WTC11 (cell line): ENCODE measurements around the gene CR2. TPM values are rescaled to one million over a fixed set of nuclear protein-coding genes. Genes with fewer than 3 reads are reported as not detected.

ENCODE experiments used
- ATAC-seq: fragments of 200-7000 bp; cut with Tn5 transposase; 2 replicates; pipeline ENCODE4 v1.10.0; 2021; ENCODE audit warnings: mild to moderate bottlenecking, moderate library complexity
- CTCF ChIA-PET: fragments of 300-600 bp; sonication (Branson Sonifier 250); formaldehyde crosslinking; loops from one replicate; lab custom pipeline; 2021; ENCODE audit warnings: antibody characterized with exemption; lab: Charles Lee
- POLR2A ChIA-PET: fragments of 350-600 bp; sonication (Branson Sonifier 250); formaldehyde crosslinking; loops from one replicate; lab custom pipeline; 2021; ENCODE audit warnings: antibody characterized with exemption; lab: Charles Lee
- DNase-seq: peaks from one replicate; pipeline ENCODE4 v3.0.0; 2021; ENCODE audit warnings: low spot score
- H3K27ac Mint-ChIP-seq: 2 replicates; pipeline ENCODE4 v1.8.0; 2021; ENCODE audit warnings: mixed read lengths
- H3K27me3 Mint-ChIP-seq: 2 replicates; pipeline ENCODE4 v1.8.0; 2021; ENCODE audit warnings: low read depth, mild to moderate bottlenecking, moderate library complexity, mixed read lengths
- H3K36me3 Mint-ChIP-seq: 2 replicates; pipeline ENCODE4 v1.8.0; 2021; ENCODE audit warnings: mixed read lengths
- H3K4me1 Mint-ChIP-seq: 2 replicates; pipeline ENCODE4 v1.8.0; 2022; ENCODE audit warnings: mixed read lengths
- H3K4me3 Mint-ChIP-seq: 2 replicates; pipeline ENCODE4 v1.8.0; 2021; ENCODE audit warnings: mild to moderate bottlenecking, moderate library complexity, mixed read lengths
- H3K9me3 Mint-ChIP-seq: 2 replicates; pipeline ENCODE4 v1.8.0; 2021; ENCODE audit warnings: mixed read lengths
- AFF4 ChIP-seq: sonication (generic); formaldehyde crosslinking; IDR thresholded peaks from 2 replicates; pipeline ENCODE4 v1.8.1; 2023; ENCODE audit warnings: mild to moderate bottlenecking, missing genetic modification reagents, borderline replicate concordance
- CREB1 ChIP-seq: sonication (generic); formaldehyde crosslinking; IDR thresholded peaks from 2 replicates; pipeline ENCODE4 v1.8.0; 2023; ENCODE audit warnings: mild to moderate bottlenecking, missing genetic modification reagents
- EMX1 ChIP-seq: fragments of 250-450 bp; sonication (Bioruptor Pico); IDR thresholded peaks from 2 replicates; pipeline ENCODE4 v1.8.0; 2021; ENCODE audit warnings: mild to moderate bottlenecking
- ETV6 ChIP-seq: sonication (generic); formaldehyde crosslinking; IDR thresholded peaks from 2 replicates; pipeline ENCODE4 v1.8.1; 2022; ENCODE audit warnings: mild to moderate bottlenecking, missing genetic modification reagents
- GRHL2 ChIP-seq: fragments of 250-450 bp; sonication (Bioruptor Pico); IDR thresholded peaks from 2 replicates; pipeline ENCODE4 v1.8.0; 2022; ENCODE audit warnings: mild to moderate bottlenecking, moderate library complexity; ENCODE audit not compliant: insufficient replicate concordance, severe bottlenecking
- KAT7 ChIP-seq: sonication (generic); formaldehyde crosslinking; IDR thresholded peaks from 2 replicates; pipeline ENCODE4 v1.8.1; 2023; ENCODE audit warnings: missing genetic modification reagents, mild to moderate bottlenecking, borderline replicate concordance
- MXD4 ChIP-seq: fragments of 250-450 bp; sonication (Bioruptor Pico); IDR thresholded peaks from 2 replicates; pipeline ENCODE4 v1.8.0; 2021; ENCODE audit warnings: mild to moderate bottlenecking, moderate library complexity, borderline replicate concordance
- OVOL2 ChIP-seq: fragments of 250-450 bp; sonication (Bioruptor Pico); IDR thresholded peaks from 2 replicates; pipeline ENCODE4 v1.9.0; 2021; ENCODE audit warnings: mild to moderate bottlenecking, borderline replicate concordance
- USF1 ChIP-seq: sonication (generic); formaldehyde crosslinking; IDR thresholded peaks from 2 replicates; pipeline ENCODE4 v1.8.0; 2022; ENCODE audit warnings: mild to moderate bottlenecking, missing genetic modification reagents
- ZBTB21 ChIP-seq: sonication (generic); formaldehyde crosslinking; IDR thresholded peaks from 2 replicates; pipeline ENCODE4 v1.8.1; 2023; ENCODE audit warnings: mild to moderate bottlenecking, missing genetic modification reagents, borderline replicate concordance
- ZNF121 ChIP-seq: sonication (generic); formaldehyde crosslinking; IDR thresholded peaks from 2 replicates; pipeline ENCODE4 v1.8.0; 2023; ENCODE audit warnings: missing genetic modification reagents
- ZNF138 ChIP-seq: sonication (generic); formaldehyde crosslinking; conservative IDR thresholded peaks from 2 replicates; pipeline ENCODE4 v1.8.1; 2022; ENCODE audit warnings: mild to moderate bottlenecking, moderate library complexity, missing genetic modification reagents
- ZNF416 ChIP-seq: fragments of 250-450 bp; sonication (Bioruptor Pico); IDR thresholded peaks from 2 replicates; pipeline ENCODE4 v1.9.0; 2021; ENCODE audit warnings: mild to moderate bottlenecking, inconsistent platforms
- ZNF423 ChIP-seq: fragments of 250-450 bp; sonication (Bioruptor Pico); IDR thresholded peaks from 2 replicates; pipeline ENCODE4 v2.1.2; 2022; ENCODE audit warnings: mild to moderate bottlenecking, moderate library complexity
- ZNF512 ChIP-seq: sonication (generic); formaldehyde crosslinking; IDR thresholded peaks from 2 replicates; pipeline ENCODE4 v1.8.1; 2022; ENCODE audit warnings: missing genetic modification reagents, borderline replicate concordance
- ZNF532 ChIP-seq: fragments of 250-450 bp; sonication (Bioruptor Pico); IDR thresholded peaks from 2 replicates; pipeline ENCODE4 v1.9.0; 2021; ENCODE audit warnings: mild to moderate bottlenecking, borderline replicate concordance
- ZNF671 ChIP-seq: fragments of 250-450 bp; sonication (Bioruptor Pico); IDR thresholded peaks from 2 replicates; pipeline ENCODE4 v1.8.0; 2021; ENCODE audit warnings: mild to moderate bottlenecking
- total RNA-seq: library from RNA; stranded (reverse); gene quantifications from 3 replicates; pipeline ENCODE4 v1.2.3, GENCODE V29; 2021

The CR2 gene
- total RNA-seq, 1 experiment from 2014 or later: 3.8 TPM

- peak; percentile 29 for DNase-seq
- H3K27ac Mint-ChIP-seq: peak overlapping the region; percentile 34; the same call in 1 of the 2 replicates
- POLR2A ChIA-PET: interaction anchor here (1.2 to 2.0 kb wide), 2 partner anchors 30 to 72 kb away, joined by 4 to 7 read pairs; partner anchors contain the start of genes CR1 and CR2
- H3K4me3 Mint-ChIP-seq: peak overlapping the region; percentile 63
- ATAC-seq: peak; percentile 81
- H3K27me3 Mint-ChIP-seq: peaks cover 6% of the 10 kb centered on the region
- CTCF ChIA-PET: interaction anchor here (0.5 to 3.1 kb wide), 12 partner anchors 12 to 569 kb away, joined by 3 to 19 read pairs (median 4); partner anchors contain the start of gene CR2
- H3K4me1 Mint-ChIP-seq: peaks cover 13% of the 10 kb centered on the region
- H3K9me3 Mint-ChIP-seq: peaks cover 26% of the 10 kb centered on the region
- H3K36me3 Mint-ChIP-seq: peaks cover 16% of the 10 kb centered on the region
- no peak for TF ChIP-seq USF1 (CRISPR knock-in tag)
- TF ChIP-seq MXD4 (CRISPR knock-in tag): no peak
- TF ChIP-seq, all 79 proteins: peak for 0
Observed at GRCh38 chr1:207423560-207424292, 30.4 kb upstream of the CR2 start.

- Mint-ChIP-seq H3K27ac (no peak overlapping the region), H3K9me3 (peaks cover 30% of the 10 kb centered on the region), H3K36me3 (peaks cover 16% of the 10 kb centered on the region), H3K4me1 (peaks cover 13% of the 10 kb centered on the region), H3K4me3 (no peak overlapping the region), H3K27me3 (peaks cover 6% of the 10 kb centered on the region)
- DNase-seq: no peak
- TF ChIP-seq KAT7 (CRISPR knock-in tag): no peak
- TF ChIP-seq ZBTB21 (CRISPR knock-in tag): no peak
- no peak for TF ChIP-seq OVOL2 (CRISPR knock-in tag)
- no peak for TF ChIP-seq ZNF416 (CRISPR knock-in tag)
- no peak for TF ChIP-seq ZNF671 (CRISPR knock-in tag)
- TF ChIP-seq ZNF121: no peak
- no peak for TF ChIP-seq ETV6 (CRISPR knock-in tag)
- no peak for TF ChIP-seq ZNF138 (CRISPR knock-in tag)
- TF ChIP-seq EMX1 (CRISPR knock-in tag): no peak
- CTCF ChIA-PET: interaction anchor here (0.6 to 3.1 kb wide), 7 partner anchors 11 to 340 kb away, joined by 3 to 19 read pairs (median 4); partner anchors contain the start of gene CR2
- no peak for ATAC-seq
- POLR2A ChIA-PET: interaction anchor here (2.0 kb wide), 1 partner anchor 30 kb away, joined by 7 read pairs; the partner anchor contains the start of gene CR2
Observed at GRCh38 chr1:207424570-207425131, 29.5 kb upstream of the CR2 start.

- H3K4me3 Mint-ChIP-seq: no peak overlapping the region
- H3K27ac Mint-ChIP-seq: no peak overlapping the region
- H3K4me1 Mint-ChIP-seq: peaks cover 13% of the 10 kb centered on the region
- H3K36me3 Mint-ChIP-seq: peaks cover 16% of the 10 kb centered on the region
- peaks cover 6% of the 10 kb centered on the region for H3K27me3 Mint-ChIP-seq
- peaks cover 26% of the 10 kb centered on the region for H3K9me3 Mint-ChIP-seq
- CTCF ChIA-PET: interaction anchor here (0.9 kb wide), 1 partner anchor 13 kb away, joined by 3 read pairs; no protein-coding TSS in a partner anchor
- DNase-seq (no peak), ATAC-seq (no peak)
- POLR2A ChIA-PET: no interaction called here
- TF ChIP-seq ZNF512 (no peak), ZNF671 (CRISPR knock-in tag) (no peak), ZNF532 (CRISPR knock-in tag) (no peak), GRHL2 (CRISPR knock-in tag) (no peak), ZBTB21 (CRISPR knock-in tag) (no peak), ZNF423 (CRISPR knock-in tag) (no peak), AFF4 (no peak), ETV6 (CRISPR knock-in tag) (no peak), ZNF121 (no peak), CREB1 (CRISPR knock-in tag) (no peak)
Observed at GRCh38 chr1:207427832-207428585, 26.1 kb upstream of the CR2 start.
